Mononuclear cell (primary cell): ENCODE results near the gene ARHGEF2. TPM values are rescaled to one million over a fixed set of nuclear protein-coding genes. Genes with fewer than 3 reads are reported as not detected.
"Not testable (repeated sequence)": the region's sequence is repeated elsewhere in the genome, so short reads cannot be mapped to it uniquely, and the experiment has no call there.

ENCODE experiments used
- H3K27me3 ChIP-seq: 2 replicates; pipeline ENCODE4 v1.6.0; 2011; ENCODE audit warnings: low read length, control low read depth; ENCODE audit not compliant: insufficient read depth
- H3K4me1 ChIP-seq: 2 replicates; pipeline ENCODE4 v1.5.1; 2011; ENCODE audit warnings: mild to moderate bottlenecking, low read length, control low read depth; ENCODE audit not compliant: insufficient read depth
- H3K4me3 ChIP-seq: 2 replicates; pipeline ENCODE4 v1.5.1; 2011; ENCODE audit warnings: mild to moderate bottlenecking, low read length, moderate library complexity
- H3K9me3 ChIP-seq: 2 replicates; pipeline ENCODE4 v1.5.1; 2011; ENCODE audit warnings: low read depth, mild to moderate bottlenecking, control low read depth, low read length
- total RNA-seq: library from RNA; depleted of rRNA; stranded (reverse); fragments of >200 nt; gene quantifications from one replicate; pipeline ENCODE4 v1.2.3, GENCODE V29; 2012

The ARHGEF2 gene
- total RNA-seq, 1 donor = 149 TPM

- H3K4me3 ChIP-seq, H3K27me3 ChIP-seq, H3K9me3 ChIP-seq: not testable (repeated sequence)
- H3K4me1 ChIP-seq = peaks cover 39% of the 10 kb centered on the region
Observed at GRCh38 chr1:155930725-155931124, 47.6 kb downstream of the ARHGEF2 start.

- Histone ChIP-seq H3K4me1 (peaks cover 31% of the 10 kb centered on the region), H3K9me3 (no peaks in the 10 kb centered on the region), H3K27me3 (no peaks in the 10 kb centered on the region), H3K4me3 (no peak overlapping the region)
Observed at GRCh38 chr1:155929057-155929456, 49.3 kb downstream of the ARHGEF2 start.

GRCh38 chr1:155925506-155925905, 52.8 kb downstream of the ARHGEF2 start:
- Histone ChIP-seq H3K9me3 (no peaks in the 10 kb centered on the region), H3K4me3 (no peak overlapping the region), H3K4me1 (no peaks in the 10 kb centered on the region), H3K27me3 (no peaks in the 10 kb centered on the region)

GRCh38 chr1:155920717-155921116, 57.6 kb downstream of the ARHGEF2 start:
- Histone ChIP-seq H3K4me3 (no peak overlapping the region), H3K4me1 (no peaks in the 10 kb centered on the region), H3K27me3 (no peaks in the 10 kb centered on the region), H3K9me3 (no peaks in the 10 kb centered on the region)

- H3K4me1 ChIP-seq = no peaks in the 10 kb centered on the region
- H3K27me3 ChIP-seq = no peaks in the 10 kb centered on the region
- H3K9me3 ChIP-seq = no peaks in the 10 kb centered on the region
- H3K4me3 ChIP-seq = no peak overlapping the region
Observed at GRCh38 chr1:155919801-155920200, 58.5 kb downstream of the ARHGEF2 start.

GRCh38 chr1:155918660-155919059, 59.7 kb downstream of the ARHGEF2 start:
- H3K27me3 ChIP-seq = no peaks in the 10 kb centered on the region
- no peaks in the 10 kb centered on the region for H3K9me3 ChIP-seq
- no peak overlapping the region for H3K4me3 ChIP-seq
- H3K4me1 ChIP-seq = no peaks in the 10 kb centered on the region

- Histone ChIP-seq H3K4me1 (peaks cover 21% of the 10 kb centered on the region), H3K27me3 (no peaks in the 10 kb centered on the region), H3K4me3 (no peak overlapping the region), H3K9me3 (no peaks in the 10 kb centered on the region)
Observed at GRCh38 chr1:155913969-155914757, 64.2 kb downstream of the ARHGEF2 start.

GRCh38 chr1:155912056-155912536, 66.3 kb downstream of the ARHGEF2 start:
- no peak overlapping the region for H3K4me3 ChIP-seq
- no peaks in the 10 kb centered on the region for H3K27me3 ChIP-seq
- H3K4me1 ChIP-seq = peaks cover 25% of the 10 kb centered on the region
- no peaks in the 10 kb centered on the region for H3K9me3 ChIP-seq

- H3K4me1 ChIP-seq = peaks cover 25% of the 10 kb centered on the region
- no peaks in the 10 kb centered on the region for H3K27me3 ChIP-seq
- no peaks in the 10 kb centered on the region for H3K9me3 ChIP-seq
- H3K4me3 ChIP-seq = peak within 1 kb of the TSS; percentile 88
Observed at GRCh38 chr1:155911156-155912055, 66.9 kb downstream of the ARHGEF2 start, which contains the start of gene RIT1. Gene RIT1 (minus strand): TSS chr1:155911349. CDS start chr1:155910761, 588 bp downstream.

GRCh38 chr1:155910621-155911121, 67.7 kb downstream of the ARHGEF2 start:
- Histone ChIP-seq H3K9me3 (no peaks in the 10 kb centered on the region), H3K4me1 (peaks cover 25% of the 10 kb centered on the region), H3K4me3 (peak overlapping the region; percentile 88), H3K27me3 (no peaks in the 10 kb centered on the region)

GRCh38 chr1:155909894-155910293, 68.5 kb downstream of the ARHGEF2 start:
- Histone ChIP-seq H3K4me3 (peak overlapping the region; percentile 88), H3K9me3 (no peaks in the 10 kb centered on the region), H3K27me3 (no peaks in the 10 kb centered on the region), H3K4me1 (peaks cover 25% of the 10 kb centered on the region)

GRCh38 chr1:155904261-155904660, 74.1 kb downstream of the ARHGEF2 start:
- Histone ChIP-seq H3K9me3 (no peaks in the 10 kb centered on the region), H3K4me3 (no peak overlapping the region), H3K27me3 (no peaks in the 10 kb centered on the region), H3K4me1 (peaks cover 4% of the 10 kb centered on the region)

GRCh38 chr1:155900161-155900560, 78.2 kb downstream of the ARHGEF2 start:
- H3K27me3 ChIP-seq = no peaks in the 10 kb centered on the region
- H3K4me1 ChIP-seq = no peaks in the 10 kb centered on the region
- H3K9me3 ChIP-seq = no peaks in the 10 kb centered on the region
- no peak overlapping the region for H3K4me3 ChIP-seq

- no peak overlapping the region for H3K4me3 ChIP-seq
- H3K4me1 ChIP-seq = no peaks in the 10 kb centered on the region
- H3K9me3 ChIP-seq = no peaks in the 10 kb centered on the region
- H3K27me3 ChIP-seq = no peaks in the 10 kb centered on the region
Observed at GRCh38 chr1:155899683-155900082, 78.7 kb downstream of the ARHGEF2 start.

- H3K9me3 ChIP-seq = no peaks in the 10 kb centered on the region
- H3K4me1 ChIP-seq = peaks cover 2% of the 10 kb centered on the region
- H3K27me3 ChIP-seq = no peaks in the 10 kb centered on the region
- no peak overlapping the region for H3K4me3 ChIP-seq
Observed at GRCh38 chr1:155898888-155899287, 79.5 kb downstream of the ARHGEF2 start.
